Esophagus squamous epithelium (tissue), 5 donors: ENCODE measurements around the gene NCK1. TPM values are rescaled to one million over a fixed set of nuclear protein-coding genes. Genes with fewer than 3 reads are reported as not detected.
"Not testable (repeated sequence)": the region's sequence is repeated elsewhere in the genome, so short reads cannot be mapped to it uniquely, and the experiment has no call there.

ENCODE experiments used
- DNase-seq: peaks from one replicate; lab custom pipeline; 2025; lab: John Stamatoyannopoulos, UW
- H3K27ac ChIP-seq, 4 donors: fragments of 200-600 bp; sonication (generic); one replicate each; pipeline ENCODE4 v1.5.1; 2016 to 2019; ENCODE audit warnings: mild to moderate bottlenecking in 1 of 4
- H3K27me3 ChIP-seq, 4 donors: fragments of 200-600 bp; sonication (generic); 1 replicate in 3 of 4; 2 replicates in 1 of 4; pipeline versions ENCODE4 v1.5.1 to v1.6.0; 2017 to 2021; ENCODE audit warnings: antibody characterized with exemption in 1 of 4
- H3K36me3 ChIP-seq, 3 donors: fragments of 200-600 bp; sonication (generic); one replicate each; pipeline ENCODE4 v1.5.1; 2016 to 2019
- H3K4me1 ChIP-seq, 3 donors: fragments of 200-600 bp; sonication (generic); one replicate each; pipeline ENCODE4 v1.5.1; 2017 to 2019
- H3K4me3 ChIP-seq, 4 donors: fragments of 200-600 bp; sonication (generic); 1 replicate in 3 of 4; 2 replicates in 1 of 4; pipeline ENCODE4 v1.5.1; 2016 to 2019; ENCODE audit warnings: mild to moderate bottlenecking in 2 of 4, moderate library complexity in 1 of 4
- H3K9me3 ChIP-seq, 3 donors: fragments of 200-600 bp; sonication (generic); one replicate each; pipeline ENCODE4 v1.5.1; 2016 to 2019
- CTCF ChIP-seq, 6 experiments: fragments of 450-650 bp in 4 of 6; fragments of 200-600 bp in 2 of 6; sonication (generic) in 2 of 6; IDR thresholded peaks; one replicate each; pipeline ENCODE4 v1.5.1; 2016 to 2019; ENCODE audit warnings: antibody characterized with exemption in 6 of 6, mild to moderate bottlenecking in 4 of 6, moderate library complexity in 4 of 6
- POLR2A ChIP-seq, 4 donors: fragments of 450-650 bp; IDR thresholded peaks; one replicate each; pipeline ENCODE4 v1.6.1; 2017; ENCODE audit warnings: antibody characterized with exemption in 4 of 4, mild to moderate bottlenecking in 4 of 4, moderate library complexity in 3 of 4
- WGBS, 2 donors: methylation state at CpG; one replicate each; pipeline ENCODE4 v1.1.5; 2018; 5-methylcytosine and 5-hydroxymethylcytosine counted together
- intact Hi-C: fragments of 100-400 bp; cut with DNase I; formaldehyde crosslinking; loops from one replicate; pipeline ENCODE4 v1.15.0; 2022
- total RNA-seq, 4 donors: library from RNA; depleted of rRNA; stranded (reverse); fragments of >200 nt; gene quantifications; one replicate each; pipeline ENCODE4 v1.1.0, GENCODE V29; 2016
- donor health status: DM: yes; HTN: yes; CAD: no.

Gene NCK1
- total RNA-seq, 4 donors from 2014 or later: 35.6 to 66.1 (median 57.3) TPM

GRCh38 chr3:136979204-136979603 is 117.2 kb downstream of the NCK1 start:
- DNase-seq: no peak
- Histone ChIP-seq H3K4me3 (no peak overlapping the region), H3K9me3 (peaks cover 0 to 13% (median 4%) of the 10 kb centered on the region in 3 donors), H3K27me3 (no peaks in the 10 kb centered on the region), H3K4me1 (peaks cover 0 to 50% (median 1%) of the 10 kb centered on the region in 3 donors), H3K27ac (peak overlapping the region in 1 of 4 donors; percentile 18), H3K36me3 (peaks cover 0 to 61% (median 0%) of the 10 kb centered on the region in 3 donors)
- intact Hi-C loops: no loop called here
- TF ChIP-seq CTCF (IDR thresholded peaks at IDR 0.05): no peak
- TF ChIP-seq POLR2A (IDR thresholded peaks at IDR 0.05): no peak

GRCh38 chr3:136979684-136980083 is 117.7 kb downstream of the NCK1 start:
- Histone ChIP-seq H3K27me3 (no peaks in the 10 kb centered on the region), H3K27ac (peak overlapping the region in 1 of 4 donors; percentile 18), H3K4me3 (no peak overlapping the region), H3K9me3 (peaks cover 0 to 9% (median 0%) of the 10 kb centered on the region in 3 donors), H3K4me1 (peaks cover 0 to 55% (median 6%) of the 10 kb centered on the region in 3 donors), H3K36me3 (peaks cover 0 to 61% (median 0%) of the 10 kb centered on the region in 3 donors)
- DNase-seq: no peak
- WGBS, 2 donors: 31 to 33% methylated on average over 2 of the region's 3 CpGs
- TF ChIP-seq CTCF (IDR thresholded peaks at IDR 0.05) (no peak), POLR2A (IDR thresholded peaks at IDR 0.05) (no peak)
- intact Hi-C loops: no loop called here

- H3K4me1 ChIP-seq: peaks cover 0 to 61% (median 15%) of the 10 kb centered on the region in 3 donors
- peak overlapping the region in 1 of 4 donors; percentile 62 for H3K27ac ChIP-seq
- intact Hi-C loops: no loop called here
- 87 to 95% methylated on average over 5 of the region's 5 CpGs for WGBS, 2 donors
- no peaks in the 10 kb centered on the region for H3K9me3 ChIP-seq
- TF ChIP-seq POLR2A (IDR thresholded peaks at IDR 0.05): no peak
- TF ChIP-seq CTCF (IDR thresholded peaks at IDR 0.05): no peak
- peaks cover 0 to 49% (median 0%) of the 10 kb centered on the region in 3 donors for H3K36me3 ChIP-seq
- no peak for DNase-seq
- no peak overlapping the region for H3K4me3 ChIP-seq
- no peaks in the 10 kb centered on the region for H3K27me3 ChIP-seq
These were observed 120.0 kb downstream of the NCK1 start for GRCh38 chr3:136982033-136982432.

- intact Hi-C loops: no loop called here
- H3K27me3 ChIP-seq: no peaks in the 10 kb centered on the region
- TF ChIP-seq POLR2A (IDR thresholded peaks at IDR 0.05) (no peak), CTCF (IDR thresholded peaks at IDR 0.05) (no peak)
- no peak overlapping the region for H3K4me3 ChIP-seq
- 83 to 95% methylated on average over 4 of the region's 4 CpGs for WGBS, 2 donors
- H3K9me3 ChIP-seq: no peaks in the 10 kb centered on the region
- peaks cover 0 to 53% (median 0%) of the 10 kb centered on the region in 3 donors for H3K36me3 ChIP-seq
- peaks cover 0 to 63% (median 15%) of the 10 kb centered on the region in 3 donors for H3K4me1 ChIP-seq
- DNase-seq: no peak
- H3K27ac ChIP-seq: peak overlapping the region in 1 of 4 donors; percentile 62
These were observed 120.6 kb downstream of the NCK1 start for GRCh38 chr3:136982520-136983138.

GRCh38 chr3:136984837-136985236 is 122.8 kb downstream of the NCK1 start:
- no peak overlapping the region for H3K4me3 ChIP-seq
- intact Hi-C loops: no loop called here
- H3K27ac ChIP-seq: peak overlapping the region; percentile 70 to 85 (median 79)
- no peaks in the 10 kb centered on the region for H3K9me3 ChIP-seq
- H3K27me3 ChIP-seq: no peaks in the 10 kb centered on the region
- 20 to 46% methylated on average over 3 of the region's 3 CpGs for WGBS, 2 donors
- peaks cover 0 to 72% (median 0%) of the 10 kb centered on the region in 3 donors for H3K36me3 ChIP-seq
- DNase-seq: no peak
- H3K4me1 ChIP-seq: peaks cover 0 to 65% (median 16%) of the 10 kb centered on the region in 3 donors
- TF ChIP-seq CTCF (IDR thresholded peaks at IDR 0.05): no peak
- no peak for TF ChIP-seq POLR2A (IDR thresholded peaks at IDR 0.05)

- 94% methylated on average over 12 of the region's 39 CpGs; no CpG with 5 or more reads in 1 of the 2 donors for WGBS, 2 donors
- DNase-seq, H3K27me3 ChIP-seq, H3K27ac ChIP-seq, H3K9me3 ChIP-seq, H3K4me3 ChIP-seq, intact Hi-C loops: not testable (repeated sequence)
- H3K36me3 ChIP-seq: peaks cover 0 to 72% (median 0%) of the 10 kb centered on the region in 3 donors
- H3K4me1 ChIP-seq: peaks cover 3 to 81% (median 31%) of the 10 kb centered on the region in 3 donors
These were observed 125.5 kb downstream of the NCK1 start for GRCh38 chr3:136987398-136987980.
